HL-60 (cell line): ENCODE data around the gene SLC22A1.
"Not testable (repeated sequence)": the region's sequence is repeated elsewhere in the genome, so short reads cannot be mapped to it uniquely, and the experiment has no call there.

Experiments
- DNase-seq, 2 experiments: peaks; one replicate each; pipeline ENCODE4 v3.0.0-alpha.2; 2010 to 2020; ENCODE audit warnings: low read depth in 1 of 2, low spot score in 1 of 2
- H3K27ac ChIP-seq: fragments of 250-450 bp; sonication (Bioruptor Pico); replicated peaks from 2 replicates; pipeline ENCODE4 v1.5.1; 2020; ENCODE audit warnings: mild to moderate bottlenecking, moderate library complexity
- H3K27me3 ChIP-seq: fragments of 250-450 bp; sonication (Bioruptor Pico); 2 replicates; pipeline ENCODE4 v1.5.1; 2021; ENCODE audit warnings: mild to moderate bottlenecking, moderate library complexity; ENCODE audit not compliant: insufficient read depth, poor library complexity, severe bottlenecking
- H3K4me3 ChIP-seq: replicated peaks from 2 replicates; pipeline ENCODE4 v1.5.1; 2011; ENCODE audit warnings: mild to moderate bottlenecking, control low read depth, low read length; ENCODE audit not compliant: insufficient read depth
- GABPA ChIP-seq: IDR thresholded peaks from 2 replicates; pipeline ENCODE4 v1.6.1; 2012; ENCODE audit warnings: low read depth
- POLR2AphosphoS5 ChIP-seq: IDR thresholded peaks from 2 replicates; pipeline ENCODE4 v1.6.1; 2012; ENCODE audit warnings: low read depth
- SPI1 ChIP-seq: IDR thresholded peaks from 2 replicates; pipeline ENCODE4 v1.6.1; 2012; ENCODE audit warnings: low read depth, mild to moderate bottlenecking, borderline replicate concordance
- TF ChIP-seq, protein P1 (sequence below): IDR thresholded peaks from 2 replicates; pipeline ENCODE4 v1.6.1; 2012; ENCODE audit warnings: low read depth; ENCODE audit not compliant: insufficient replicate concordance
- TF ChIP-seq, protein P2 (sequence below): IDR thresholded peaks from one replicate; pipeline ENCODE4 v1.5.1; 2011; ENCODE audit warnings: low read length, control low read depth, inconsistent platforms; ENCODE audit not compliant: insufficient read depth

The SLC22A1 gene

DNA sequence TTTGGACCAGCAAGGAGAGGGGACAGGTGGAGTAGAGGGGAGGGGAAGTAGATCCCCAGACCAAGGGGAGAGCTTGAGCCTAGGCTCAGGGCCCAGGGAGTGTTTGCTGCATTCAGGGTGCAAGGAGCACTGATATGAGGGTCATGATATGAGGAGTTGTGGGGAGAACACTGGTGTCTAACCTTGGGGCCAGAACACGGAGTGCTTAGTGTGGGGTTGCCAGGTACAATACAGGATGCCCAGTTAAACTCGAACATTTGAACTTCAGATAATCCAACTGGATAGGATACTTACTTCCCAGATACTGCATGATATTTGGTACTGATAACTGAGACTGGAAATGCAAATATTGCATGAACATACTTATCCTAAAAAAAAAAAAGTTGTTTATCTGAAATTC is 2.4 kb downstream of the SLC22A1 start:
- DNase-seq: no peak
- TF ChIP-seq, protein P1, sequence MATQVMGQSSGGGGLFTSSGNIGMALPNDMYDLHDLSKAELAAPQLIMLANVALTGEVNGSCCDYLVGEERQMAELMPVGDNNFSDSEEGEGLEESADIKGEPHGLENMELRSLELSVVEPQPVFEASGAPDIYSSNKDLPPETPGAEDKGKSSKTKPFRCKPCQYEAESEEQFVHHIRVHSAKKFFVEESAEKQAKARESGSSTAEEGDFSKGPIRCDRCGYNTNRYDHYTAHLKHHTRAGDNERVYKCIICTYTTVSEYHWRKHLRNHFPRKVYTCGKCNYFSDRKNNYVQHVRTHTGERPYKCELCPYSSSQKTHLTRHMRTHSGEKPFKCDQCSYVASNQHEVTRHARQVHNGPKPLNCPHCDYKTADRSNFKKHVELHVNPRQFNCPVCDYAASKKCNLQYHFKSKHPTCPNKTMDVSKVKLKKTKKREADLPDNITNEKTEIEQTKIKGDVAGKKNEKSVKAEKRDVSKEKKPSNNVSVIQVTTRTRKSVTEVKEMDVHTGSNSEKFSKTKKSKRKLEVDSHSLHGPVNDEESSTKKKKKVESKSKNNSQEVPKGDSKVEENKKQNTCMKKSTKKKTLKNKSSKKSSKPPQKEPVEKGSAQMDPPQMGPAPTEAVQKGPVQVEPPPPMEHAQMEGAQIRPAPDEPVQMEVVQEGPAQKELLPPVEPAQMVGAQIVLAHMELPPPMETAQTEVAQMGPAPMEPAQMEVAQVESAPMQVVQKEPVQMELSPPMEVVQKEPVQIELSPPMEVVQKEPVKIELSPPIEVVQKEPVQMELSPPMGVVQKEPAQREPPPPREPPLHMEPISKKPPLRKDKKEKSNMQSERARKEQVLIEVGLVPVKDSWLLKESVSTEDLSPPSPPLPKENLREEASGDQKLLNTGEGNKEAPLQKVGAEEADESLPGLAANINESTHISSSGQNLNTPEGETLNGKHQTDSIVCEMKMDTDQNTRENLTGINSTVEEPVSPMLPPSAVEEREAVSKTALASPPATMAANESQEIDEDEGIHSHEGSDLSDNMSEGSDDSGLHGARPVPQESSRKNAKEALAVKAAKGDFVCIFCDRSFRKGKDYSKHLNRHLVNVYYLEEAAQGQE: no peak
- TF ChIP-seq GABPA: no peak
- TF ChIP-seq, protein P2, sequence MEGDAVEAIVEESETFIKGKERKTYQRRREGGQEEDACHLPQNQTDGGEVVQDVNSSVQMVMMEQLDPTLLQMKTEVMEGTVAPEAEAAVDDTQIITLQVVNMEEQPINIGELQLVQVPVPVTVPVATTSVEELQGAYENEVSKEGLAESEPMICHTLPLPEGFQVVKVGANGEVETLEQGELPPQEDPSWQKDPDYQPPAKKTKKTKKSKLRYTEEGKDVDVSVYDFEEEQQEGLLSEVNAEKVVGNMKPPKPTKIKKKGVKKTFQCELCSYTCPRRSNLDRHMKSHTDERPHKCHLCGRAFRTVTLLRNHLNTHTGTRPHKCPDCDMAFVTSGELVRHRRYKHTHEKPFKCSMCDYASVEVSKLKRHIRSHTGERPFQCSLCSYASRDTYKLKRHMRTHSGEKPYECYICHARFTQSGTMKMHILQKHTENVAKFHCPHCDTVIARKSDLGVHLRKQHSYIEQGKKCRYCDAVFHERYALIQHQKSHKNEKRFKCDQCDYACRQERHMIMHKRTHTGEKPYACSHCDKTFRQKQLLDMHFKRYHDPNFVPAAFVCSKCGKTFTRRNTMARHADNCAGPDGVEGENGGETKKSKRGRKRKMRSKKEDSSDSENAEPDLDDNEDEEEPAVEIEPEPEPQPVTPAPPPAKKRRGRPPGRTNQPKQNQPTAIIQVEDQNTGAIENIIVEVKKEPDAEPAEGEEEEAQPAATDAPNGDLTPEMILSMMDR: no peak
- TF ChIP-seq SPI1: no peak
- no peak for TF ChIP-seq POLR2AphosphoS5

DNA sequence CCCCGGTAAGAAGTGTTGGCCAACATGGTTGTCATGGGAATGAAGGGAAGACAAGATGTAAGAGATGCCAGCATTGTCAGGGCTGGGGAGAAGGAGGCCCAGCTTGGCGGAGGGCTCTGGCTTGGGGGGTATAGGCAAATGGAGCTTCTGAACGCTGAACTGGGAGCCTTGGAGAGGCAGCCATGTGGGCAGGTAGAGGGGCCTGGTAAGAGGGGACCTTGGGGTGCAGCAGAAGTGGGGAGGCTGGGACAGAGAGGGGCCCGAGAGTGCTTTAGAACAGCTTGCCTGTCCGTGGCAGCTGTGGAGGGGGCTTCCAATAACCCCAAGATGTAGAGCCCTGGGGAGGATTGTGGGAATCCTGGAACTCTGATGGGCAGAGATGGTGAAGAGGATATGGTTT is 3.0 kb downstream of the SLC22A1 start:
- H3K27me3 ChIP-seq: no peaks in the 10 kb centered on the region
- DNase-seq: no peak
- no peak overlapping the region for H3K4me3 ChIP-seq

More for the DNA sequence above, 2.4 kb downstream of the SLC22A1 start:
- Histone ChIP-seq H3K27ac (no peak overlapping the region), H3K4me3 (no peak overlapping the region), H3K27me3 (no peaks in the 10 kb centered on the region)

DNA sequence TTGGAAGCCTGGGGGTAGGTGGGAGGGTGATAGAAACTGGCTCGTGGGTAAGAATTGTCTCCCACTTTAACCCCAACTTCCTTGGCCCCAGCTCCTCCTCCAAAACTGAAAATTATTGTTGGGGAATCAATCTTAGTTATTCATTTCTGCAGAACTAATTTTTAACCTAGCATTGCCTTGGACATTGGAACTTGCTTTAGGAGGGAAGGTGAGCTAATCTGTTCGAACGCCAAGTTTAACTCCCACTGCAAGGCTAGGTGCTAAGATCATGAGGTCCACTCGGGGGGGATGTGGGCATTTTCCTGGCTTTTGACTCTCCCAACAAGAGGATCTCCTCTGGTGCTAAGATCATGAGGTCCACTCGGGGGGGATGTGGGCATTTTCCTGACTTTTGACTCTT is 3.5 kb downstream of the SLC22A1 start:
- not testable (repeated sequence) for H3K4me3 ChIP-seq, H3K27ac ChIP-seq, H3K27me3 ChIP-seq, DNase-seq

More for the DNA sequence above, 3.0 kb downstream of the SLC22A1 start:
- no peak overlapping the region for H3K27ac ChIP-seq
- no peak for TF ChIP-seq GABPA
- TF ChIP-seq, protein P1: no peak
- TF ChIP-seq, protein P2: no peak
- TF ChIP-seq SPI1: no peak
- TF ChIP-seq POLR2AphosphoS5: no peak

DNA sequence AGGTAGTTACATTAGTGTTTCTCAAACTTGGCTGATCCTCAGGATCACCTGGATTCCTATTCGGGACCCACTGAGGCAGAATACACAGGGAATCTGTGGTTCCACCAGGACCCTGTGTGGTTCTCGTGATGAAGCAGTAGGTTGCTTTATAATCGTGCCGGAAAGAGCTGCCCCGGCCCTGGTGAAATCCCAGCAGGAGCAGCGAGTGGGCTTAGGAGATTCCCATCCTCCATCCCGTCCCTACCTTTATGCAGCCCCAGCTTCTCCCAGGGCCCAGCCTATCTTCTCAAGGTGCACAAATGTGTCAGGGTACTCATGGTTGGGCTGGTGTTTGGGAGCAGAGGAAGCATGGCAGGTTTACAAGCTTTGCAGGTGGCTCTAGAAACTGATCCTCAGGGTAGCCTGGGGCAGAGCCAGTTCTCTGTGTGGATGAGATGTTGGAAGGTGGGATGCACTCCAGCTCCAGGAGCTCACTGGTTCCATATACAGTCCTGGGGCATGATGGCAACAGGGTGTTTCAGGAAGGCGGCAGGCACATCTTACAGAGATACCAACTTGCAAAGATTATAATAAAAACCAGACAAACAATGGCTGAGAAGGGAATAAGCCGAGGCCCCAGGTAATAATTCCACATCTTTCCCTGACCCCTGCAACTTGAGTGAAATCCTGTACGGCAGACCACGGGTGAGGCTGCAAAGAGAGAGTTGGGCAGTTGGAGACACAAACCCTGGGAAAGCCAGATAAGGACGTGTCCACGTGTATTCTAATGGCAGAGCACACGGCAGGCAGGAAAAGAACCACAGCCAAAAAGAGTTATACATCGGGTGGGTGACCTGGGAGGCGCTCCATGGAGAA is 5.9 kb downstream of the SLC22A1 start:
- TF ChIP-seq, protein P1: no peak
- TF ChIP-seq POLR2AphosphoS5 (no peak), SPI1 (no peak)
- Histone ChIP-seq H3K27ac (no peak overlapping the region), H3K4me3 (no peak overlapping the region), H3K27me3 (no peaks in the 10 kb centered on the region)
- no peak for DNase-seq
